ENCODE measurements around the gene TMEM62.

- TF ChIP-seq CTCF (IDR thresholded peaks at IDR 0.05) (no peak), POLR2A (IDR thresholded peaks at IDR 0.05) (no peak)
Observed at GRCh38 chr15:43103907-43104306, 29.5 kb upstream of the TMEM62 start.

All from body of pancreas (tissue), 4 donors.